HG03432 (cell line): ENCODE measurements around the gene SLC17A8.

Experiments used
- ATAC-seq: cut with Tn5 transposase; IDR thresholded peaks from one replicate; pipeline ENCODE4 v1.9.1; 2021; ENCODE audit warnings: mild to moderate bottlenecking, moderate library complexity; ENCODE audit not compliant: unreplicated experiment

Gene SLC17A8

GRCh38 chr12:100368066-100368465 lies 11.2 kb downstream of the SLC17A8 start:
- no peak for ATAC-seq

GRCh38 chr12:100371146-100371545 lies 14.3 kb downstream of the SLC17A8 start:
- no peak for ATAC-seq

- no peak for ATAC-seq
Observed at GRCh38 chr12:100372853-100373640, 16.2 kb downstream of the SLC17A8 start.

DNA sequence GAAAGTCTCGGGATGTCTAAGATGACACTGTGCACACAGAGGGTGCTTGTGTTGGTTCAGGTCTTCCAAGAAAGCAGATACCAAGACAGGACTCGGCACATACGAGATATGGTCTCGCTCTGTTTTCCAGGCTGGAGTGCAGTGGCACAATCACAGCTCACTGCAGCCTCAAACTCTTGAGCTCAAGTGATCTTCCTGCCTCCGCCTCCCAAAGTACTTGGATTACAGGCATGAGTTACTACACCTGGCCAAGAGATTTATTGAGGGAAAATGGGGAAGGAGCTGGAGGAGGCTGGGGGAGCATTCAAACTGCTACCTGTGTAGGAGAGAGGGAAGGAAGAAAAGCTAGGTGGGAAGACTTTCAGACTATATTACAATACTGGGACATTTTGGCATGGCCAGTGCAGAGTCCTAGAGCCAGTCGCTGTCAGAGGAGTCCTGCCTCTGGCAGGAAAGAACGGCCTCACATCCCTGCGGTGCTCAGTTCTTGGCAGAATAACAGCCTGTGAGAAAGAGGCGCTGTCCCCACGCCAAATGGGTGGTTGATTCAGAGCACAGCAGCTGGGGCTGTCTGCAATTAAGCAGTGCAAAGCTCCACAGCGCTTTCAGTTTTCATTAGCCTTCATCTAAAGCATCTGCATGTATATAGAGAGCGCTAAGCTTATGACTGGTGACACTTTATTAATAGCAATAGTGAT lies 18.3 kb downstream of the SLC17A8 start:
- ATAC-seq = no peak

- no peak for ATAC-seq
Observed at GRCh38 chr12:100376161-100376560, 19.3 kb downstream of the SLC17A8 start.

DNA sequence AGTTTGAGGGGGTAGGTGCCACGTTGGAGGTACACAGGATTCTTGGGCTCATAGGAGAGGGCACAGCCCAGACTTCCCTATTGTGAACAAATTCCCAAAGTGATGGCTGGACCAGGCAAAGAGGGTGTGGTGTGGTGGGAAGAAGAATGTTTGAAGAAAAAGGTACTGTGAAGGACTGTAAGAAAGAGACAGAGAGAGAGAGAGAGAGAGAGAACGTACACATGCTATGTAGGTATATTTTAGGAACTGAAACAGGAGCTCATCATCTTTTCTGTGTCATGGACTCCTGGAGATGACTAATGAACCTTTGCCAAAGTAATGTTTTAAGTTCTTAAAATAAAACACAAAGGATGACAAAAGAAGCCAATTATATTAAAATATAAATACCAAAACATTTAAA lies 24.5 kb downstream of the SLC17A8 start:
- no peak for ATAC-seq

GRCh38 chr12:100382338-100382737 lies 25.5 kb downstream of the SLC17A8 start:
- no peak for ATAC-seq

DNA sequence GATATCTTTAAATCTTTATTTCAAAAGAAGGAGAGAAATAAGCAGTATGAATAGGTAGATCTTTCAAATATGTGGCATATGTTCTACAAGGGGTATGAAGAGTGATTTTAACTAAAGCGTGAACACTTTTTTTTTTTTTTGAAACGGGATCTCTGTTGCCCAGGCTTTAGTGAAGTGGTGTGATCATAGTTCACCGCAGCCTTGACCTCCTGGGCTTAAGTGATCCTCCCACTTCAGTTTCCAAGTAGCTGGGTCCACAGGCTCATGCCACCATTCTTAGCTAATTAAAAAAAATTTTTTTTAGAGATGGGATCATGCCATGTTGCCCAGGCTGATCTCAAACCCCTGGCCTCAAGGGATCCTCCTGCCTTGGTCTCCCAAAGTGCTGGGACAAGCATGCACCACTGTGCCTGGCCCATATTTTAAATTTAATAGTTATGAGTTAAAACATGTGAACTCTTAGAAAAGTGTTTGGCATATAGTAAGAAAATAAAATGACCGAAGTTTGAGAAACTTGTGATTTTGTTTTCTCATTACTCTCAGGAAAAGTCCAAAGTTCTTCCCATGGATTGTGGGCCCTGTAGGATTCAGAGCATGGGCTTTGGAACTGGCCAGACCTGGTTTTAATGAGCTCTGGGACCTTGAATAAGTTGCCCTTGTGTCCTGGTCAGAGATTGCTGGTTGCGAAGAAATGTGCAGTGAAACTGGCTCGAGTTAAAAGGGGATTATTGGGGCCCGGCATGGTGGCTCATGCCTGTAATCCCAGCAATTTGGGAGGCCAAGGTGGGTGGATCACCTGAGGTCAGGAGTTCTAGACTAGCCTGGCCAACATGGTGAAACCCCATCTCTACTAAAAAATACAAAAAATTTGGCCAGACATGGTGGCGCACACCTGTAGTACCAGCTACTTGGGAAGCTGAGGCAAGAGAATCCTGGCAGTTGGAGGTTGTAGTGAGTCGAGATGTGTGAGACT lies 27.0 kb downstream of the SLC17A8 start:
- ATAC-seq = no peak

GRCh38 chr12:100384559-100384935 lies 27.7 kb downstream of the SLC17A8 start:
- ATAC-seq = no peak

DNA sequence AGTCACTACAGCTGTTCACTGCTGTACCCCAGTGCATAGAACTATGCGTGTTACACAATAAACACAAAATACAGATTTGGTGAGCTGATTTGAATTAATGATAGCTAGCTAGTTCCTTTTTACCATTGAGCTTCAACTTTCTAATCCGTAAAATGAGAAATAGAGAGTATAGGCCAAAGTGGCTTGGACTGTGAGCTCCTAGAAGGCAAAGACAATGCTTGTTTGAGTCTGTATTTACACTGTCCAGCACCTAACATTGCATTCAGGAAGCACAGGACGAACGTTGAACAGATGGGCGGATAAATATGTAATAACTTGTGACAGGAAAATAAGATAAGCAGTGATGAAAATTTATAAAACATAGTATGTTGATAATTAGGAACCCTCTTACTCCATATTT lies 31.5 kb downstream of the SLC17A8 start:
- ATAC-seq = no peak

DNA sequence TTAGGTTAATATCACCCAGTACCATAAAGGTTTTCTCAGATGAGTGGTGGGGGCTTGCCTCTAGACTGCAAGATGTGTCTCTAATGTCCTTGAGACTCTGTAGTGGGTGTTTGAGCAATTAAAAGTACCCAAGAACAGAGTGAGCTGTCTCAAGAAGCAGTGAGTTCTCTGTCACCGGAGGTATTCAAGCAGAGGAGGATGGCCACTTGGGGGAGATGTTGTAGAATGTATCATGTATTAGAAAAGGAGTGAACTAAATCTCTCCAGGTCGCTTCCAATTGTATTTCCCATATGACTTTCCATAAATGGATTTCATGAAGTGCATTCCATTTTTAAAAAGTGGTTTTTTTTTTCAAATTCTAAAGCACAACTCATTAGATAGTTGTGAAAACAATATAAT lies 35.0 kb downstream of the SLC17A8 start:
- ATAC-seq = no peak

- ATAC-seq = no peak
Observed at GRCh38 chr12:100393200-100393599, 36.3 kb downstream of the SLC17A8 start.

- no peak for ATAC-seq
Observed at GRCh38 chr12:100395811-100396210, 38.9 kb downstream of the SLC17A8 start.

DNA sequence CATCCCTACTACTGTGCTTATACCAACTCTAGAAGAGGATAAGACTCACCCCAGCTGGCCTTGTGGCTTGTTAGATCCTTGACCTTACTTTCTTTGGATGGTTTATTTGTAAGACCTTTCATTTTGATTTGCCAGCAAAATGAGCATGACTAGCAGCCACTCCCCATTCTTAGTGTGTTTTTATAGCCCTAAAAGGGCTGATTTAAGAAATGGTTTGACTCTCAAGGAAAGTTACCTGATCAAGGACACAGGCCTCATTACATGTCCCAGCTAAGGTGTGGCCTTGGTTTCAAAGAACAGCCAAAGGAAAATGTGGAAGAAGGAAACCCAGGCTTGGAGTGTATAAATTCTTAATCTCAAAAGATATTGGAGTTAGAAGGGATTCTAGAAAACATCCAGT lies 41.4 kb downstream of the SLC17A8 start:
- no peak for ATAC-seq

DNA sequence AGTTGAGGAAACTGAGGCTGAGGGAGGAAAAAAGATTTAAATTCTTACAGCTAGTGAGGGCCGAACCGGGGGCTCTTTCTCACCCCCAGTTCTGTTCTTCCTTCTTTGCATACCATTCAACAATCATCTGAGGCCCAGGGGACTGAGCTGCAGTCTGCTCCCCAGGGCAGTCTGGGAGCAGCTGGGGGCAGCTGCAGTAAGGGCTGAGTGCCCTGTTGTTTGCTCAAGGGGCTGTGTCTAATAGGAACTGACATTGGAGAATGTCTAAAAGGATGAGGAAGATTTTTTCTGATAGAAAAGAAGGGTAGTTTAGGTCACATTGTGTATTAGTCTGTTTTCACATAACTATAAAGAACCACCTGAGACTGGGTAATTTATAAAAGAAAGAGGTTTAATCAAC lies 42.2 kb downstream of the SLC17A8 start:
- no peak for ATAC-seq

DNA sequence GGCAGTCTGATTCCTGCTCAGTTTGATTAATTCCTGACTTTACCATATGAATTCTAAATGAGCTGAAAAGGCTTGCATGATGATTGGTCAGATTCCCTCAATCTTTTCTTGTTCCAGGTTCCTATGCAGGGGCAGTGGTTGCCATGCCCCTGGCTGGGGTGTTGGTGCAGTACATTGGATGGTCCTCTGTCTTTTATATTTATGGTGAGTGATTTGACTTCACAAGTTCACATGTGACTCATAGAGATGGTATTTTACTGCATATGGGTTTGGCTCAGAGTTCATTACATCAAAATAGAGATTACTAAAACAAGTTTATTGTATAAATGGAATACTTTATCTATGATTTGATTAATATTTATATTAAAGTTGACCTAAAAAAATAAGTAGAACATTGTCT lies 44.8 kb downstream of the SLC17A8 start:
- ATAC-seq = no peak

DNA sequence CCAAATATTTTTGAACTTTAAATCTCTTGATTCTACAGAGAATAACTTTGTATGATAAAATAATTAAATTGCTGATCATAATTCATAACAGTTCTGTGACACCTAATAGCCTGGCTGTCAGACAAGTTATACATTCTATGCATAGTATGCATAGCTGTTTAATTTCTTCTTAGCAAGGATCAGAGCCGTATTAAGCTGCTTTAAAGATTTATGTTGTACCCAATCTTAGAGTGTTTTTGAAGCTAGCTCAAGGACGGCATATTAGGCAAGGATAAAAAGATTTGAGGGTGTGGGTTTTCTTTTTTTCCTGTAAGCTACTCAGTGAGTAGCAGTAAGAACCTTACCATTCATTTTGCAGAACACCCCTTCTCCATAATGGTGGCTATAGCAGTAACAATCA lies 45.9 kb downstream of the SLC17A8 start:
- no peak for ATAC-seq

DNA sequence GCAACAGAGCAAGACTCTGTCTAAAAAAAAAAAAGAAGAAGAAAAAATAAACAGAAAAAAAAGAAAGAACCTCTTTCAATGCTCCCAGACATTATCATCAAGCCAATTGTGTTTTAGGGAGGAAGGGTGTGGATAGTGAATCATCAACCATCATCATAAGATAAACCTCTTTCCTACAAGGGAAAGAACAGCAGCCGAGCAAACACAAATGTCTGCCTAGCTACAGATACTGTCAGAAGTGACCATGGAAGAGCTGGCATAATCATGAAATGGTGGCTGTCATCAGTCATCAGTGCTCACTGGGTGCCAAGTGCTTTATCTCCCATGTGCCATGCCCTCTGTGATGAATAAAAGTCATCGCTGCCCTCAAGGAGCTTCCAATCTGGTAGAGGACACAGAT lies 46.6 kb downstream of the SLC17A8 start:
- ATAC-seq = no peak

- peak; percentile 88 for ATAC-seq
Observed at GRCh38 chr12:100404769-100405407, 48.0 kb downstream of the SLC17A8 start.

DNA sequence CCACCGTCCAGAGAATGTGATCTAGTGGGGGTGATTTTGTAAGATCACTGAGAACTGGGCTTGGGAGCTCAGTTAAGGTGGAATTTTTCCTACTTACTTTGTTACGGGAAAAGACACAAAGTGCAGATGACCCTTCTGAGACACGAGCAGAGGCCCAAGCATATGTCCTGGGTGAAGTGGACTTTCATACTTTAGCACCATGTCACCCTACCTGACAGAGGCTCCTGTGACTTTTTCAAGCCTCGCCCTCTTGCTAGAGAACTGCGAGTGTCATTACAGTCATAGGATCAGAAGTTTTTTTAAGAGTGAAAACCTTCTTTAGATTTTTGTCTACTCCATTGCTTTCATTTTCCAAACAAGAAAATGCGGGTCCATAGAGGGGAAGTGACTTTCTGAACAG lies 56.1 kb downstream of the SLC17A8 start:
- no peak for ATAC-seq

GRCh38 chr12:100414739-100415138 lies 57.9 kb downstream of the SLC17A8 start:
- ATAC-seq = no peak
